HCT116 (cell line): ENCODE results near the gene P4HB. TPM values are rescaled to one million over a fixed set of nuclear protein-coding genes. Genes with fewer than 3 reads are reported as not detected.
A peak's percentile ranks its signal among the peaks of the same experiment; 100 is the strongest.

ENCODE experiments used
- ATAC-seq: fragments of 200-7000 bp; cut with Tn5 transposase; 2 replicates; pipeline ENCODE4 v1.9.1; 2020; ENCODE audit warnings: mild to moderate bottlenecking, moderate library complexity
- BruUV-seq: library from RNA; stranded (reverse); fragments of 400-500 nt; replicated peaks from 2 replicates; lab custom pipeline; 2021; lab: Mats Ljungman, UMichigan
- CTCF ChIA-PET: fragments of 300-600 bp; sonication (Branson Sonifier 250); formaldehyde crosslinking; loops from one replicate; lab custom pipeline; 2021; ENCODE audit warnings: antibody characterized with exemption; lab: Charles Lee
- POLR2A ChIA-PET: fragments of 300-600, 350-600 bp; sonication (Branson Sonifier 250); formaldehyde crosslinking; loops from one replicate; lab custom pipeline; 2021; ENCODE audit warnings: antibody characterized with exemption; lab: Charles Lee
- RAD21 ChIA-PET, 2 experiments: fragments of 300-600 bp; sonication (Branson Sonifier 250); formaldehyde crosslinking; loops; one replicate each; lab custom pipeline; 2023; ENCODE audit warnings: low total read pairs in 2 of 2; ENCODE audit not compliant: uncharacterized antibody in 2 of 2, unreplicated experiment in 2 of 2, low non-redundant PET in 1 of 2; lab: Charles Lee
- DNase-seq: peaks from one replicate; pipeline ENCODE4 v3.0.0-alpha.2; 2010; ENCODE audit warnings: low read depth, low spot score
- H2AFZ ChIP-seq: fragments of 200-600 bp; shearing (Covaris generic), sonication (generic); 2 replicates; pipeline ENCODE4 v1.6.1; 2017; ENCODE audit warnings: low read depth, mixed run types, mixed read lengths, antibody characterized with exemption, low read length; ENCODE audit not compliant: poor library complexity, severe bottlenecking
- H3K27ac ChIP-seq: 2 replicates; pipeline ENCODE4 v1.5.1; 2012; ENCODE audit warnings: low read depth, low read length
- H3K27me3 ChIP-seq: fragments of 200-600 bp; sonication (generic); 2 replicates; pipeline ENCODE4 v1.6.1; 2016; ENCODE audit warnings: mixed run types, low read length, mixed read lengths; ENCODE audit not compliant: insufficient read depth
- H3K36me3 ChIP-seq, 2 experiments: fragments of 200-500 bp in 1 of 2; fragments of 200-600 bp in 1 of 2; sonication (Bioruptor generic) in 1 of 2; sonication (generic) in 1 of 2; 2 replicates each; pipeline versions ENCODE4 v1.5.1 to v1.6.1; 2014 to 2016; ENCODE audit warnings: low read length in 2 of 2, inconsistent platforms in 1 of 2, mixed read lengths in 1 of 2, mixed run types in 1 of 2; ENCODE audit not compliant: insufficient read depth in 2 of 2, control insufficient read depth in 1 of 2
- H3K4me1 ChIP-seq, 2 experiments: fragments of 200-600 bp in 1 of 2; sonication (generic) in 1 of 2; 2 replicates each; pipeline versions ENCODE4 v1.5.1 to v1.6.1; 2012 to 2017; ENCODE audit warnings: low read length in 2 of 2, inconsistent platforms in 1 of 2, mild to moderate bottlenecking in 1 of 2, mixed read lengths in 1 of 2, mixed run types in 1 of 2, moderate library complexity in 1 of 2; ENCODE audit not compliant: insufficient read depth in 2 of 2, control insufficient read depth in 1 of 2
- H3K4me2 ChIP-seq: fragments of 200-600 bp; sonication (generic); 2 replicates; pipeline ENCODE4 v1.6.1; 2017; ENCODE audit warnings: mixed run types, low read length, mixed read lengths
- H3K4me3 ChIP-seq, 2 experiments: fragments of 200-600 bp in 1 of 2; sonication (generic) in 1 of 2; replicated peaks in 1 of 2; 2 replicates each; pipeline ENCODE4 v1.5.1; 2011 to 2016; ENCODE audit warnings: low read length in 2 of 2, control low read depth in 1 of 2, low read depth in 1 of 2, mild to moderate bottlenecking in 1 of 2, mixed read lengths in 1 of 2, mixed run types in 1 of 2
- H3K79me2 ChIP-seq: fragments of 200-600 bp; sonication (generic); 2 replicates; pipeline ENCODE4 v1.6.1; 2017; ENCODE audit warnings: mild to moderate bottlenecking, mixed run types, low read length, moderate library complexity, mixed read lengths; ENCODE audit not compliant: insufficient read depth
- H3K9ac ChIP-seq: fragments of 200-600 bp; sonication (generic); 2 replicates; pipeline ENCODE4 v1.6.1; 2016; ENCODE audit warnings: low read length, mixed read lengths
- H3K9me2 ChIP-seq: fragments of 200-600 bp; sonication (generic), shearing (Covaris generic); 2 replicates; pipeline ENCODE4 v1.6.1; 2017; ENCODE audit warnings: mixed run types, mild to moderate bottlenecking, moderate library complexity; ENCODE audit not compliant: insufficient read depth
- H3K9me3 ChIP-seq, 2 experiments: fragments of 200-500 bp in 1 of 2; fragments of 200-600 bp in 1 of 2; sonication (Bioruptor generic) in 1 of 2; sonication (generic) in 1 of 2; 2 replicates each; pipeline ENCODE4 v1.6.1; 2014 to 2017; ENCODE audit warnings: low read length in 2 of 2, mixed read lengths in 2 of 2, inconsistent platforms in 1 of 2, low read depth in 1 of 2, mild to moderate bottlenecking in 1 of 2, mixed run types in 1 of 2, moderate library complexity in 1 of 2; ENCODE audit not compliant: control insufficient read depth in 1 of 2, insufficient read depth in 1 of 2
- H4K20me1 ChIP-seq: fragments of 200-600 bp; sonication (generic), shearing (Covaris generic); 2 replicates; pipeline ENCODE4 v1.6.1; 2017; ENCODE audit warnings: mixed run types, mild to moderate bottlenecking, moderate library complexity; ENCODE audit not compliant: insufficient read depth
- CBX3 ChIP-seq: IDR thresholded peaks from 2 replicates; pipeline ENCODE4 v1.6.1; 2012; ENCODE audit warnings: low read depth
- CEBPB ChIP-seq: IDR thresholded peaks from 2 replicates; pipeline ENCODE4 v1.6.1; 2012; ENCODE audit warnings: low read depth
- CTCF ChIP-seq, 3 experiments: fragments of 200-600 bp in 1 of 3; sonication (generic) in 1 of 3; IDR thresholded peaks in 2 of 3; conservative IDR thresholded peaks in 1 of 3; 2 replicates each; pipeline ENCODE4 v1.5.1; 2012 to 2017; ENCODE audit warnings: low read depth in 2 of 3, low read length in 2 of 3, antibody characterized with exemption in 1 of 3, borderline replicate concordance in 1 of 3, control low read depth in 1 of 3, mild to moderate bottlenecking in 1 of 3, mixed read lengths in 1 of 3, mixed run types in 1 of 3, moderate library complexity in 1 of 3; ENCODE audit not compliant: insufficient read depth in 1 of 3
- ELF1 ChIP-seq: IDR thresholded peaks from 2 replicates; pipeline ENCODE4 v1.6.1; 2012; ENCODE audit warnings: low read depth, borderline replicate concordance
- EZH2 ChIP-seq: fragments of 200-600 bp; sonication (generic); IDR thresholded peaks from 2 replicates; pipeline ENCODE4 v1.6.1; 2017; ENCODE audit warnings: antibody characterized with exemption, mixed run types
- FOSL1 ChIP-seq: IDR thresholded peaks from 2 replicates; pipeline ENCODE4 v1.6.1; 2012; ENCODE audit warnings: low read depth
- JUND ChIP-seq: IDR thresholded peaks from 2 replicates; pipeline ENCODE4 v1.6.1; 2012
- MAX ChIP-seq: IDR thresholded peaks from 2 replicates; pipeline ENCODE4 v1.6.1; 2012
- POLR2A ChIP-seq: IDR thresholded peaks from 2 replicates; pipeline ENCODE4 v1.7.0; 2011; ENCODE audit warnings: borderline replicate concordance; ENCODE audit not compliant: insufficient read depth, insufficient read length; ENCODE audit errors: extremely low read depth
- RAD21 ChIP-seq: IDR thresholded peaks from 2 replicates; pipeline ENCODE4 v1.6.1; 2012; ENCODE audit warnings: low read depth, mild to moderate bottlenecking
- REST ChIP-seq: IDR thresholded peaks from 2 replicates; pipeline ENCODE4 v1.6.1; 2012; ENCODE audit warnings: low read depth
- SIN3A ChIP-seq: IDR thresholded peaks from 2 replicates; pipeline ENCODE4 v1.6.1; 2012; ENCODE audit warnings: low read depth
- SP1 ChIP-seq: IDR thresholded peaks from 2 replicates; pipeline ENCODE4 v1.6.1; 2012; ENCODE audit warnings: low read depth
- SRF ChIP-seq: IDR thresholded peaks from 2 replicates; pipeline ENCODE4 v1.6.1; 2012; ENCODE audit warnings: low read depth
- TCF7L2 ChIP-seq: IDR thresholded peaks from 2 replicates; pipeline ENCODE4 v1.7.0; 2011; ENCODE audit warnings: borderline replicate concordance, inconsistent platforms; ENCODE audit not compliant: insufficient read depth, insufficient read length; ENCODE audit errors: extremely low read depth
- YY1 ChIP-seq: IDR thresholded peaks from 2 replicates; pipeline ENCODE4 v1.6.1; 2011; ENCODE audit warnings: low read length, low read depth, moderate library complexity, mild to moderate bottlenecking; ENCODE audit not compliant: insufficient replicate concordance; ENCODE audit errors: extremely low read depth
- ZFX ChIP-seq: fragments of 450-650 bp; IDR thresholded peaks from 2 replicates; pipeline ENCODE4 v1.6.1; 2017
- ZNF274 ChIP-seq: fragments of 200-500 bp; sonication (Bioruptor generic); IDR thresholded peaks from 2 replicates; pipeline ENCODE4 v1.6.1; 2014; ENCODE audit warnings: mild to moderate bottlenecking, low read depth, low read length, inconsistent platforms
- intact Hi-C: fragments of 100-400 bp; cut with micrococcal nuclease; formaldehyde crosslinking; loops from 2 replicates; pipeline ENCODE4 v1.10.0; 2022
- total RNA-seq: library from RNA; stranded (reverse); gene quantifications from one replicate; pipeline ENCODE4 v1.2.1, GENCODE V29; 2021; ENCODE audit not compliant: unreplicated experiment
- TF ChIP-seq, protein P1 (sequence below): IDR thresholded peaks from 2 replicates; pipeline ENCODE4 v1.6.1; 2011; ENCODE audit warnings: mild to moderate bottlenecking, low read length, moderate library complexity; ENCODE audit not compliant: insufficient replicate concordance; ENCODE audit errors: extremely low read depth

Gene P4HB
- total RNA-seq, 1 experiment from 2014 or later = 1,043 TPM

DNA sequence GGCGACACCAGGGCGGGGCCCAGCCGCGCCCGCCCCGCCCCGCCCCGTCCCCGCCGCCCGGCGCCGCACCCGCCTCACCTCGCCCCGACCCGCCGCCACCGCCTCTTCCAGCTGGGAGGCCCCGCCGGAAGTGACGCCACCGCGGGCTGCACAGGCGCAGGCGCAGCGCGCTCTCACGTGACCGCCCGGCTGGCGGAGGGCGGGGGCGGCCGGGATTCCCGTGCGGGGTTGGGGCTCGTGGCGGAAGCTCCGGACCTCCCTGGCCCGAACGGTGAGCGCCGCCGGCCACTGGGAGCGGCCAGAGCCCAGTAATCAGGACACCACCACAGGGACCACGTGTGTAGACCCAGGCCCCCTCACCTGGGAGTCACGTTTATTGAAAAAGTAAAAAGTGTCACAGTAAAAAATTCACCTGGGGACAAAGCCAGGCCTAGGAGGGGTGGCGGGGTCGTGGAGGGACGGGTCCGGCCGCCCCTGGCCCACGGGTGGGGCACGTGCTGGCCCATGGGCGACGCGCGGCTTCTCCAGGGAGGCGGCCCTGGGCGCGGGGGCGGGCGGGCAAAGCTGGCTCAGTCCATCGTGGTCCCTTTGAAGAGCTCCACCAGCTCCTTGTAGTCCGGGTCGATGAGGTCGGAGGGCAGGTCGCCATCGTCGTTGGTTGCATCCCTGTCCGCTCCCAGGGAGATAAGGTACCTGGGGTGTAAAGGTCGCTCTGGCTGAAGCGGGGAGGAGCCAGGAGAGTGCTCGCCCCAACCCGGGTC lies 27.0 kb downstream of the P4HB start, which contains the start of gene MCRIP1:
Gene MCRIP1 (minus strand): TSS at position 132 of the 761 bp plus-strand sequence. CDS start 8,785 bp downstream, outside the sequence.
- CTCF ChIA-PET = interaction anchor here (2.1 kb wide), 1 partner anchor 11 kb away, joined by 10 read pairs; no protein-coding TSS in a partner anchor
- Histone ChIP-seq H3K27ac (peak within 1 kb of the TSS; percentile 93), H3K9me3 (no peaks in the 10 kb centered on the region), H3K36me3 (0 out of 4 replicates have a peak, but pooled peaks cover 0 to 7% of the 10 kb centered on the region in 2 experiments), H3K4me3 (peak within 1 kb of the TSS; percentile 87 to 98), H3K27me3 (no peaks in the 10 kb centered on the region), H3K9ac (peak within 1 kb of the TSS; percentile 98), H3K9me2 (no peaks in the 10 kb centered on the region), H3K4me2 (peak within 1 kb of the TSS; percentile 98), H4K20me1 (no peaks in the 10 kb centered on the region), H2AFZ (no peak within 1 kb of the TSS), H3K79me2 (peaks cover 15% of the 10 kb centered on the region), H3K4me1 (peaks cover 17 to 32% of the 10 kb centered on the region in 2 experiments)
- POLR2A ChIA-PET = interaction anchor here (0.6 to 1.9 kb wide), 12 partner anchors 8 to 127 kb away, joined by 3 to 8 read pairs (median 3); no protein-coding TSS in a partner anchor
- ATAC-seq (peak; percentile 89), DNase-seq (peak; percentile 91)
- intact Hi-C loops = loop anchor here (2.0 kb wide), 1 partner anchor 27 kb away; the partner anchor contains the start of gene P4HB
- no TSS peak for BruUV-seq
- RAD21 ChIA-PET = interaction anchor here in 1 of 2 experiments (1.4 kb wide), 1 partner anchor 98 kb away, joined by 4 read pairs; no protein-coding TSS in a partner anchor
- no peak for TF ChIP-seq EZH2
- peak; percentile 23 for TF ChIP-seq YY1
- TF ChIP-seq REST = no peak
- TF ChIP-seq CBX3 = no peak
- peak; percentile 70; the same call in 1 of the 2 replicates for TF ChIP-seq ZFX
- TF ChIP-seq CTCF (IDR thresholded peaks at IDR 0.05 in 2 of 3, conservative IDR thresholded peaks at IDR 0.05 in 1 of 3; ENCODE audit: borderline replicate concordance in 1 of 3, insufficient read depth in 1 of 3, low read depth in 2 of 3, low read length in 2 of 3) = no peak
- TF ChIP-seq JUND = no peak
- TF ChIP-seq CEBPB = no peak
- TF ChIP-seq SRF = no peak
- no peak for TF ChIP-seq ELF1
- peak; percentile 88 for TF ChIP-seq POLR2A
- no peak for TF ChIP-seq ZNF274
- TF ChIP-seq FOSL1 = no peak
- peak; percentile 89 for TF ChIP-seq MAX
- no peak; the same call in 1 of the 2 replicates for TF ChIP-seq SP1
- peak; percentile 93; the same call in 1 of the 2 replicates for TF ChIP-seq SIN3A
- TF ChIP-seq, protein P1, sequence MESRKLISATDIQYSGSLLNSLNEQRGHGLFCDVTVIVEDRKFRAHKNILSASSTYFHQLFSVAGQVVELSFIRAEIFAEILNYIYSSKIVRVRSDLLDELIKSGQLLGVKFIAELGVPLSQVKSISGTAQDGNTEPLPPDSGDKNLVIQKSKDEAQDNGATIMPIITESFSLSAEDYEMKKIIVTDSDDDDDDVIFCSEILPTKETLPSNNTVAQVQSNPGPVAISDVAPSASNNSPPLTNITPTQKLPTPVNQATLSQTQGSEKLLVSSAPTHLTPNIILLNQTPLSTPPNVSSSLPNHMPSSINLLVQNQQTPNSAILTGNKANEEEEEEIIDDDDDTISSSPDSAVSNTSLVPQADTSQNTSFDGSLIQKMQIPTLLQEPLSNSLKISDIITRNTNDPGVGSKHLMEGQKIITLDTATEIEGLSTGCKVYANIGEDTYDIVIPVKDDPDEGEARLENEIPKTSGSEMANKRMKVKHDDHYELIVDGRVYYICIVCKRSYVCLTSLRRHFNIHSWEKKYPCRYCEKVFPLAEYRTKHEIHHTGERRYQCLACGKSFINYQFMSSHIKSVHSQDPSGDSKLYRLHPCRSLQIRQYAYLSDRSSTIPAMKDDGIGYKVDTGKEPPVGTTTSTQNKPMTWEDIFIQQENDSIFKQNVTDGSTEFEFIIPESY = peak; percentile 47
- no peak for TF ChIP-seq RAD21
- TF ChIP-seq TCF7L2 = no peak
